Panc1 (cell line): ENCODE data around the gene IGFN1. TPM values are rescaled to one million over a fixed set of nuclear protein-coding genes. Genes with fewer than 3 reads are reported as not detected.

ENCODE experiments used
- ATAC-seq: fragments of 200-7000 bp; cut with Tn5 transposase; 2 replicates; pipeline ENCODE4 v1.9.1; 2020; ENCODE audit warnings: mild to moderate bottlenecking, moderate library complexity
- BruUV-seq: library from RNA; stranded (reverse); fragments of 400-500 nt; replicated peaks from 2 replicates; lab custom pipeline; 2021; lab: Mats Ljungman, UMichigan
- CTCF ChIA-PET: fragments of 300-600 bp; sonication (Branson Sonifier 250); formaldehyde crosslinking; loops from one replicate; lab custom pipeline; 2022; ENCODE audit warnings: antibody characterized with exemption; lab: Charles Lee
- POLR2A ChIA-PET: fragments of 300-600 bp; sonication (Branson Sonifier 250); formaldehyde crosslinking; loops from one replicate; lab custom pipeline; 2022; ENCODE audit warnings: antibody characterized with exemption; lab: Charles Lee
- DNase-seq: peaks from one replicate; pipeline ENCODE4 v3.0.0-alpha.2; 2010; ENCODE audit warnings: low read depth, low spot score
- H3K27ac ChIP-seq: 2 replicates; pipeline ENCODE4 v1.5.1; 2011; ENCODE audit warnings: mild to moderate bottlenecking, low read length, inconsistent platforms
- H3K27me3 ChIP-seq: fragments of 200-500 bp; sonication (Bioruptor generic); 2 replicates; pipeline ENCODE4 v1.6.0; 2014; ENCODE audit warnings: low read length, inconsistent platforms; ENCODE audit not compliant: control insufficient read depth, insufficient read depth
- H3K36me3 ChIP-seq: fragments of 200-500 bp; sonication (Bioruptor generic); 2 replicates; pipeline ENCODE4 v1.5.1; 2014; ENCODE audit warnings: inconsistent platforms, mild to moderate bottlenecking, low read length, moderate library complexity; ENCODE audit not compliant: control insufficient read depth, insufficient read depth
- H3K4me1 ChIP-seq: 2 replicates; pipeline ENCODE4 v1.5.1; 2011; ENCODE audit warnings: inconsistent platforms, mild to moderate bottlenecking, low read length, moderate library complexity; ENCODE audit not compliant: control insufficient read depth, insufficient read depth
- H3K4me3 ChIP-seq, 2 experiments: 2 replicates each; pipeline ENCODE4 v1.5.1; 2011 to 2012; ENCODE audit warnings: low read depth in 2 of 2, low read length in 2 of 2, mild to moderate bottlenecking in 2 of 2, inconsistent platforms in 1 of 2, moderate library complexity in 1 of 2
- H3K9me3 ChIP-seq: fragments of 200-500 bp; sonication (Bioruptor generic); 2 replicates; pipeline ENCODE4 v1.5.1; 2014; ENCODE audit warnings: low read depth, mild to moderate bottlenecking, inconsistent platforms, low read length, moderate library complexity; ENCODE audit not compliant: control insufficient read depth, insufficient read depth
- POLR2AphosphoS5 ChIP-seq: IDR thresholded peaks from 2 replicates; pipeline ENCODE4 v1.6.1; 2012; ENCODE audit warnings: mild to moderate bottlenecking, low read depth, low read length, moderate library complexity
- SIN3A ChIP-seq: IDR thresholded peaks from 2 replicates; pipeline ENCODE4 v1.6.1; 2012; ENCODE audit warnings: low read depth, mild to moderate bottlenecking, low read length, moderate library complexity, borderline replicate concordance; ENCODE audit not compliant: insufficient read depth
- TCF7L2 ChIP-seq: IDR thresholded peaks from 2 replicates; pipeline ENCODE4 v1.6.1; 2011; ENCODE audit warnings: mild to moderate bottlenecking, low read depth, low read length, inconsistent platforms
- in situ Hi-C: cut with HindIII; loops from 2 replicates; pipeline ENCODE4 v1.10.0; 2016; ENCODE audit warnings: low sequenced_read_pairs, low pct_unique_long_range_greater_than_20kb
- intact Hi-C: fragments of 100-400 bp; cut with micrococcal nuclease; formaldehyde crosslinking; loops from one replicate; pipeline ENCODE4 v1.10.0; 2022; ENCODE audit not compliant: unreplicated experiment
- total RNA-seq: library from RNA; stranded (reverse); gene quantifications from one replicate; pipeline ENCODE4 v1.2.1, GENCODE V29; 2021; ENCODE audit not compliant: unreplicated experiment
- TF ChIP-seq, protein P1 (sequence below): fragments of 450-650 bp; IDR thresholded peaks from 2 replicates; pipeline ENCODE4 v1.5.1; 2017; ENCODE audit warnings: mild to moderate bottlenecking
- TF ChIP-seq, protein P2 (sequence below), 2 experiments: IDR thresholded peaks; 2 replicates each; pipeline ENCODE4 v1.6.1; 2011 to 2012; ENCODE audit warnings: low read depth in 2 of 2, control low read depth in 1 of 2, low read length in 1 of 2, mild to moderate bottlenecking in 1 of 2, moderate library complexity in 1 of 2; ENCODE audit not compliant: insufficient read depth in 1 of 2

Gene IGFN1
- total RNA-seq, 1 experiment from 2014 or later, result not detected

DNA sequence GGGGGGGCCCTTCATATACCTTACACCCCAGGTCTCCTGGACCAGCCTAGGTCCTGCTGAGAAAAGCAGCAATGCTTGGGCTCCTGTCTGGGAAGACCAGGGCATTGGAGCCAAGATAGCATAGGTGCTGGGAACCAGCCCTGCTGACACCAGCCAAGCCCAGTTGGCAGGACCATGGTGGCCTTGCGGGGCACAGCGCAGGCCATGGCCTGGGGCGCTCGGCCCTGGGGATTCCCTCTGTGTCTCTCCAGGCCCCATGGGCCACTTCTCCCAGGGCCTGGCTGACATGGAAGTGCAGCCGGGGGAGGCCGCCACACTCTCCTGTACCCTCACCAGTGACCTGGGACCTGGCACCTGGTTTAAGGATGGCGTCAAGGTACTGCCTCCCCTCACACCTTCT, 23.3 kb downstream of the IGFN1 start:
- no peaks in the 10 kb centered on the region for H3K27me3 ChIP-seq
- BruUV-seq, result no TSS peak
- DNase-seq, result no peak
- in situ Hi-C loops (no loop called here), intact Hi-C loops (no loop called here)
- H3K36me3 ChIP-seq, result no peaks in the 10 kb centered on the region
- H3K4me3 ChIP-seq, result no peak overlapping the region
- H3K27ac ChIP-seq, result no peak overlapping the region
- POLR2A ChIA-PET, result no interaction called here
- CTCF ChIA-PET, result no interaction called here
- H3K9me3 ChIP-seq, result no peaks in the 10 kb centered on the region
- TF ChIP-seq TCF7L2, result no peak
- no peak for TF ChIP-seq SIN3A
- TF ChIP-seq, protein P1, sequence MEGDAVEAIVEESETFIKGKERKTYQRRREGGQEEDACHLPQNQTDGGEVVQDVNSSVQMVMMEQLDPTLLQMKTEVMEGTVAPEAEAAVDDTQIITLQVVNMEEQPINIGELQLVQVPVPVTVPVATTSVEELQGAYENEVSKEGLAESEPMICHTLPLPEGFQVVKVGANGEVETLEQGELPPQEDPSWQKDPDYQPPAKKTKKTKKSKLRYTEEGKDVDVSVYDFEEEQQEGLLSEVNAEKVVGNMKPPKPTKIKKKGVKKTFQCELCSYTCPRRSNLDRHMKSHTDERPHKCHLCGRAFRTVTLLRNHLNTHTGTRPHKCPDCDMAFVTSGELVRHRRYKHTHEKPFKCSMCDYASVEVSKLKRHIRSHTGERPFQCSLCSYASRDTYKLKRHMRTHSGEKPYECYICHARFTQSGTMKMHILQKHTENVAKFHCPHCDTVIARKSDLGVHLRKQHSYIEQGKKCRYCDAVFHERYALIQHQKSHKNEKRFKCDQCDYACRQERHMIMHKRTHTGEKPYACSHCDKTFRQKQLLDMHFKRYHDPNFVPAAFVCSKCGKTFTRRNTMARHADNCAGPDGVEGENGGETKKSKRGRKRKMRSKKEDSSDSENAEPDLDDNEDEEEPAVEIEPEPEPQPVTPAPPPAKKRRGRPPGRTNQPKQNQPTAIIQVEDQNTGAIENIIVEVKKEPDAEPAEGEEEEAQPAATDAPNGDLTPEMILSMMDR, result no peak
- TF ChIP-seq, protein P2, sequence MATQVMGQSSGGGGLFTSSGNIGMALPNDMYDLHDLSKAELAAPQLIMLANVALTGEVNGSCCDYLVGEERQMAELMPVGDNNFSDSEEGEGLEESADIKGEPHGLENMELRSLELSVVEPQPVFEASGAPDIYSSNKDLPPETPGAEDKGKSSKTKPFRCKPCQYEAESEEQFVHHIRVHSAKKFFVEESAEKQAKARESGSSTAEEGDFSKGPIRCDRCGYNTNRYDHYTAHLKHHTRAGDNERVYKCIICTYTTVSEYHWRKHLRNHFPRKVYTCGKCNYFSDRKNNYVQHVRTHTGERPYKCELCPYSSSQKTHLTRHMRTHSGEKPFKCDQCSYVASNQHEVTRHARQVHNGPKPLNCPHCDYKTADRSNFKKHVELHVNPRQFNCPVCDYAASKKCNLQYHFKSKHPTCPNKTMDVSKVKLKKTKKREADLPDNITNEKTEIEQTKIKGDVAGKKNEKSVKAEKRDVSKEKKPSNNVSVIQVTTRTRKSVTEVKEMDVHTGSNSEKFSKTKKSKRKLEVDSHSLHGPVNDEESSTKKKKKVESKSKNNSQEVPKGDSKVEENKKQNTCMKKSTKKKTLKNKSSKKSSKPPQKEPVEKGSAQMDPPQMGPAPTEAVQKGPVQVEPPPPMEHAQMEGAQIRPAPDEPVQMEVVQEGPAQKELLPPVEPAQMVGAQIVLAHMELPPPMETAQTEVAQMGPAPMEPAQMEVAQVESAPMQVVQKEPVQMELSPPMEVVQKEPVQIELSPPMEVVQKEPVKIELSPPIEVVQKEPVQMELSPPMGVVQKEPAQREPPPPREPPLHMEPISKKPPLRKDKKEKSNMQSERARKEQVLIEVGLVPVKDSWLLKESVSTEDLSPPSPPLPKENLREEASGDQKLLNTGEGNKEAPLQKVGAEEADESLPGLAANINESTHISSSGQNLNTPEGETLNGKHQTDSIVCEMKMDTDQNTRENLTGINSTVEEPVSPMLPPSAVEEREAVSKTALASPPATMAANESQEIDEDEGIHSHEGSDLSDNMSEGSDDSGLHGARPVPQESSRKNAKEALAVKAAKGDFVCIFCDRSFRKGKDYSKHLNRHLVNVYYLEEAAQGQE (IDR thresholded peaks at IDR 0.05; ENCODE audit: insufficient read depth in 1 of 2, low read depth in 2 of 2, low read length in 1 of 2), result no peak
- TF ChIP-seq POLR2AphosphoS5, result no peak
- ATAC-seq, result no peak
- H3K4me1 ChIP-seq, result no peaks in the 10 kb centered on the region

DNA sequence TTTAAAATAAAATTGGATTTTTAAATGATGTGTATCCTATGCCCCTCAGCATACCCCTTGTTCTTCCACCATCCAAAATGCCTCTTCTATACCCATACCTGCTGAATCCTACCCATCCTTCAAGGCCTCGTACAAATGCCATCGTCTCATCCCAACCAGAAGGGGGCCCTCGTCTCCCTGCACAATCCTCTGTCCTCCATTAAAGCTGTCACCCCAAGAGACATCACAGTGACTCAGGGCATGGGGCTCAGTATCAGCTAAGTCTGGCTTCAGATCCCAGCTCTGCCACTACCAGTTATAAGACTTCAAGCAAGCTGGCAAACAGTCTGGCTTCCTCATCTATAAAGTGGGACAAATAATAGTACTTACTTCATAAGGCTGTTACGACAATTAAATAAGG, 23.8 kb downstream of the IGFN1 start:
- in situ Hi-C loops, result no loop called here
- intact Hi-C loops, result no loop called here
- H3K4me1 ChIP-seq, result no peaks in the 10 kb centered on the region
- H3K27me3 ChIP-seq, result no peaks in the 10 kb centered on the region
- H3K27ac ChIP-seq, result no peak overlapping the region
- TF ChIP-seq POLR2AphosphoS5 (no peak), SIN3A (no peak), TCF7L2 (no peak)
- TF ChIP-seq, protein P2 (IDR thresholded peaks at IDR 0.05; ENCODE audit: insufficient read depth in 1 of 2, low read depth in 2 of 2, low read length in 1 of 2), result no peak
- TF ChIP-seq, protein P1, result no peak; the same call in 1 of the 2 replicates
- ChIA-PET POLR2A (no interaction called here), CTCF (interaction anchor here (1.0 kb wide), 1 partner anchor 95 kb away, joined by 3 read pairs; no protein-coding TSS in a partner anchor)
- DNase-seq (no peak), ATAC-seq (0 out of 2 replicates have a peak, but pooled peaks have one; percentile 9)
- H3K4me3 ChIP-seq, result no peak overlapping the region
- no peaks in the 10 kb centered on the region for H3K36me3 ChIP-seq
- BruUV-seq, result no TSS peak
- no peaks in the 10 kb centered on the region for H3K9me3 ChIP-seq
